ENCODE measurements around the gene PHF21A.
A peak's percentile ranks its signal among the peaks of the same experiment; 100 is the strongest.

PHF21A gene

GRCh38 chr11:45899086-45899447 lies 222.2 kb downstream of the PHF21A start:
- no peak for TF ChIP-seq CTCF (IDR thresholded peaks at IDR 0.05; ENCODE audit: borderline replicate concordance, extremely low read depth, low read length, poor library complexity, severe bottlenecking)
- H3K4me2 ChIP-seq (ENCODE audit: insufficient read depth, low read length): no peak overlapping the region
- H3K4me3 ChIP-seq (ENCODE audit: low read depth in 1 of 2, low read length in 2 of 2): no peak overlapping the region

DNA sequence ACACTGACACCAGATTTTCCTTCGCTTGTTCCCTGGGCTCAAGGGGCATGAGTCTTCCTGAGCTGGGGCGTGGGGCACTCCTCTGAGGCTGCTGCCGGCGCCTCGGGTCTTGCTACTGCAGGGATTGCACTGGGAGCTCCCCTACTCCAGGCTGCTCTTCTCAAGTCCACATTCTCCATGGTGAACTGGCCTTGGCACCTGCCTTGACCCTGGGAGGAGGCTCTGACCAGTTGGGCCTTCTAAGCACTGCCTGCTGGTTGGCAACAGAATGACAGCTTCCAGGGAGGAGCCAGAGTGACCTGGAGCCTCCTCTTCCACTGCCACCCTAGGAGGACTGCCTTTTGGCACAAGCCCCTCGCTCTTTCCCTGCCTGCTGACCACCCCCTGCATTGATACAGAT lies 223.7 kb downstream of the PHF21A start:
- no peak for DNase-seq
- Histone ChIP-seq H3K36me3 (ENCODE audit: insufficient read depth, low read length) (no peaks in the 10 kb centered on the region), H3K27me3 (ENCODE audit: insufficient read depth, low read length, poor library complexity) (no peaks in the 10 kb centered on the region), H3K9ac (ENCODE audit: low read depth, low read length) (no peak overlapping the region), H3K9me3 (ENCODE audit: insufficient read depth, low read length, severe bottlenecking) (no peaks in the 10 kb centered on the region), H4K20me1 (ENCODE audit: insufficient read depth, low read length) (peaks cover 5% of the 10 kb centered on the region; the same call in 1 of the 2 replicates), H3K4me1 (ENCODE audit: insufficient read depth, low read length) (no peaks in the 10 kb centered on the region), H3K4me2 (ENCODE audit: insufficient read depth, low read length) (no peak overlapping the region), H3K27ac (ENCODE audit: low read length) (no peak overlapping the region), H3K4me3 (ENCODE audit: low read depth in 1 of 2, low read length in 2 of 2) (no peak overlapping the region), H3K79me2 (ENCODE audit: insufficient read depth, low read length) (no peaks in the 10 kb centered on the region), H2AFZ (ENCODE audit: low read depth, low read length) (no peak overlapping the region)
- TF ChIP-seq CTCF (IDR thresholded peaks at IDR 0.05; ENCODE audit: borderline replicate concordance, extremely low read depth, low read length, poor library complexity, severe bottlenecking): no peak
- no peak for TF ChIP-seq EZH2 (IDR thresholded peaks at IDR 0.05; ENCODE audit: borderline replicate concordance, low read depth, low read length, severe bottlenecking)
- ATAC-seq (ENCODE audit: insufficient read depth, low read depth): no peak

More at GRCh38 chr11:45899086-45899447, 222.2 kb downstream of the PHF21A start:
- H3K27me3 ChIP-seq (ENCODE audit: insufficient read depth, low read length, poor library complexity): no peaks in the 10 kb centered on the region
- ATAC-seq (ENCODE audit: insufficient read depth, low read depth) (no peak), DNase-seq (no peak)
- no peaks in the 10 kb centered on the region for H3K79me2 ChIP-seq (ENCODE audit: insufficient read depth, low read length)
- peaks cover 5% of the 10 kb centered on the region; the same call in 1 of the 2 replicates for H4K20me1 ChIP-seq (ENCODE audit: insufficient read depth, low read length)
- no peaks in the 10 kb centered on the region for H3K9me3 ChIP-seq (ENCODE audit: insufficient read depth, low read length, severe bottlenecking)
- H3K4me1 ChIP-seq (ENCODE audit: insufficient read depth, low read length): no peaks in the 10 kb centered on the region
- H3K9ac ChIP-seq (ENCODE audit: low read depth, low read length): no peak overlapping the region
- H3K36me3 ChIP-seq (ENCODE audit: insufficient read depth, low read length): no peaks in the 10 kb centered on the region
- no peak overlapping the region for H2AFZ ChIP-seq (ENCODE audit: low read depth, low read length)
- H3K27ac ChIP-seq (ENCODE audit: low read length): no peak overlapping the region

DNA sequence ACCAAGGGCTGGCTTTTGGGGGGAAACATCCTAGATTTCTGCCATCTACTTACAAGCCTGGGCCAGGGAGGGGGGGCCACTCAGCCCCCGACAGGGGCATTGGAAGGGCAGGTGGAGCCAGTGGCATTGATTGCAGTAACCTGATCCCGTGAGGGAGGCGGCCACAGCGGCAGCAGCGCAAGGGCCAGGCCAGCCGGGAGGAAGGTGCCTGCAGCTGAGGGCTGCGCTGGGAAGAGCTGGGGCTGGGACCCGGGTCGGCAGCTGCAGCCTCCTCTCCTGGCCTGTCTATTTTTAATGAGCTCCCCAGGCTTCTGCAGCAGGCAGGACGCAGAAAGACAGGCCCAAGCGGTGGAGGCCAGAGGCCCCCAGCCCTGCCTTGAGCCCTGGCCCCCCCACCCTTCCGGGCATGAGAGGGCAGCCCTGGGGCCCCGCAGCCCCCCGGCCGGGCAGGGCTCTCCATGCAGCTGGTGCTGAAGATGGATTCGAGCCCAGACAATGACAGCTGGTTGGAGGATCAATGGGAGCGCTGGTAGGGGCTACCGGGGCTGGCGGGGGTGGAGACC lies 224.8 kb downstream of the PHF21A start:
- ATAC-seq (ENCODE audit: insufficient read depth, low read depth) (0 out of 3 replicates have a peak, but pooled peaks have one; percentile 4), DNase-seq (no peak)
- Histone ChIP-seq H2AFZ (ENCODE audit: low read depth, low read length) (no peak overlapping the region), H4K20me1 (ENCODE audit: insufficient read depth, low read length) (0 out of 2 replicates have a peak, but pooled peaks cover 5% of the 10 kb centered on the region), H3K4me3 (ENCODE audit: low read depth in 1 of 2, low read length in 2 of 2) (no peak overlapping the region), H3K9me3 (ENCODE audit: insufficient read depth, low read length, severe bottlenecking) (no peaks in the 10 kb centered on the region), H3K36me3 (ENCODE audit: insufficient read depth, low read length) (no peaks in the 10 kb centered on the region), H3K79me2 (ENCODE audit: insufficient read depth, low read length) (no peaks in the 10 kb centered on the region), H3K27ac (ENCODE audit: low read length) (no peak overlapping the region), H3K27me3 (ENCODE audit: insufficient read depth, low read length, poor library complexity) (no peaks in the 10 kb centered on the region), H3K4me2 (ENCODE audit: insufficient read depth, low read length) (no peak overlapping the region), H3K4me1 (ENCODE audit: insufficient read depth, low read length) (no peaks in the 10 kb centered on the region), H3K9ac (ENCODE audit: low read depth, low read length) (no peak overlapping the region)
- no peak for TF ChIP-seq EZH2 (IDR thresholded peaks at IDR 0.05; ENCODE audit: borderline replicate concordance, low read depth, low read length, severe bottlenecking)
- no peak for TF ChIP-seq CTCF (IDR thresholded peaks at IDR 0.05; ENCODE audit: borderline replicate concordance, extremely low read depth, low read length, poor library complexity, severe bottlenecking)

Measured in DND-41 (cell line).